Hepatocyte (in vitro differentiated cells): ENCODE data around the gene DLX1. TPM values are rescaled to one million over a fixed set of nuclear protein-coding genes. Genes with fewer than 3 reads are reported as not detected.

Source experiments
- DNase-seq: peaks from one replicate; pipeline ENCODE4 v3.0.0-alpha.2; 2016; ENCODE audit warnings: low spot score
- H2AFZ ChIP-seq: fragments of 200-600 bp; sonication (generic); 2 replicates; pipeline ENCODE4 v1.6.0; 2016; ENCODE audit warnings: antibody characterized with exemption, mild to moderate bottlenecking
- H3K27ac ChIP-seq: fragments of 200-600 bp; sonication (generic); 2 replicates; pipeline ENCODE4 v1.5.1; 2016; ENCODE audit warnings: mild to moderate bottlenecking
- H3K27me3 ChIP-seq: fragments of 200-600 bp; sonication (generic); 2 replicates; pipeline ENCODE4 v1.6.1; 2016
- H3K36me3 ChIP-seq: fragments of 200-600 bp; sonication (generic); replicated peaks from 2 replicates; pipeline ENCODE4 v1.5.1; 2016; ENCODE audit warnings: low read depth; ENCODE audit not compliant: insufficient read depth
- H3K4me1 ChIP-seq: fragments of 200-600 bp; sonication (generic); 2 replicates; pipeline ENCODE4 v1.5.1; 2016; ENCODE audit warnings: mild to moderate bottlenecking, moderate library complexity; ENCODE audit not compliant: insufficient read depth
- H3K4me2 ChIP-seq: fragments of 200-600 bp; sonication (generic); 2 replicates; pipeline ENCODE4 v1.6.0; 2016
- H3K4me3 ChIP-seq: fragments of 200-600 bp; sonication (generic); 2 replicates; pipeline ENCODE4 v1.5.1; 2016; ENCODE audit warnings: mild to moderate bottlenecking
- H3K79me2 ChIP-seq: fragments of 200-600 bp; sonication (generic); 2 replicates; pipeline ENCODE4 v1.6.0; 2017; ENCODE audit warnings: mild to moderate bottlenecking
- H3K9me2 ChIP-seq: fragments of 200-600 bp; sonication (generic); replicated peaks from 2 replicates; pipeline ENCODE4 v1.6.0; 2017; ENCODE audit warnings: mild to moderate bottlenecking; ENCODE audit not compliant: insufficient read depth
- H3K9me3 ChIP-seq: fragments of 200-600 bp; sonication (generic); 2 replicates; pipeline ENCODE4 v1.5.1; 2016; ENCODE audit warnings: low read depth, mild to moderate bottlenecking
- H4K20me1 ChIP-seq: fragments of 200-600 bp; sonication (generic); 2 replicates; pipeline ENCODE4 v1.6.0; 2016; ENCODE audit warnings: mild to moderate bottlenecking; ENCODE audit not compliant: insufficient read depth, poor library complexity, severe bottlenecking
- EZH2 ChIP-seq: fragments of 200-600 bp; sonication (generic); IDR thresholded peaks from 2 replicates; pipeline ENCODE4 v1.6.1; 2016; ENCODE audit warnings: antibody characterized with exemption, mild to moderate bottlenecking, borderline replicate concordance
- EZH2phosphoT487 ChIP-seq: fragments of 200-600 bp; sonication (generic); IDR thresholded peaks from one replicate; pipeline ENCODE4 v1.6.1; 2018; ENCODE audit warnings: antibody characterized with exemption, mild to moderate bottlenecking, low read depth, moderate library complexity; ENCODE audit not compliant: unreplicated experiment, severe bottlenecking
- WGBS: methylation state at CpG from one replicate; pipeline ENCODE4 v1.1.6; 2016; ENCODE audit warnings: low lambda C conversion rate; ENCODE audit errors: missing lambda C conversion rate; 5-methylcytosine and 5-hydroxymethylcytosine counted together
- polyA plus RNA-seq: library from polyadenylated mRNA; unstranded; fragments of >200 nt; fragmentation: Nextera tagmentation; extraction: Ambion mirVana; gene quantifications from 2 replicates; pipeline ENCODE4 v1.2.1, GENCODE V29; 2016
- total RNA-seq: library from RNA; depleted of rRNA; stranded (reverse); fragments of >200 nt; gene quantifications from 2 replicates; pipeline ENCODE4 v1.2.3, GENCODE V29; 2014
- TF ChIP-seq, protein P1 (sequence below): fragments of 200-600 bp; sonication (generic); IDR thresholded peaks from 2 replicates; pipeline ENCODE4 v1.5.1; 2016; ENCODE audit warnings: antibody characterized with exemption, mild to moderate bottlenecking; ENCODE audit not compliant: poor library complexity

The DLX1 gene
- total and polyA plus RNA-seq, 2 experiments from 2014 or later, result not detected

- no peaks in the 10 kb centered on the region for H3K4me1 ChIP-seq
- H2AFZ ChIP-seq, result no peak overlapping the region
- H3K36me3 ChIP-seq, result no peaks in the 10 kb centered on the region
- no peaks in the 10 kb centered on the region for H3K9me2 ChIP-seq
- no peak overlapping the region for H3K27ac ChIP-seq
- no peaks in the 10 kb centered on the region for H3K9me3 ChIP-seq
- no peaks in the 10 kb centered on the region for H3K79me2 ChIP-seq
- TF ChIP-seq EZH2, result no peak
- TF ChIP-seq, protein P1, sequence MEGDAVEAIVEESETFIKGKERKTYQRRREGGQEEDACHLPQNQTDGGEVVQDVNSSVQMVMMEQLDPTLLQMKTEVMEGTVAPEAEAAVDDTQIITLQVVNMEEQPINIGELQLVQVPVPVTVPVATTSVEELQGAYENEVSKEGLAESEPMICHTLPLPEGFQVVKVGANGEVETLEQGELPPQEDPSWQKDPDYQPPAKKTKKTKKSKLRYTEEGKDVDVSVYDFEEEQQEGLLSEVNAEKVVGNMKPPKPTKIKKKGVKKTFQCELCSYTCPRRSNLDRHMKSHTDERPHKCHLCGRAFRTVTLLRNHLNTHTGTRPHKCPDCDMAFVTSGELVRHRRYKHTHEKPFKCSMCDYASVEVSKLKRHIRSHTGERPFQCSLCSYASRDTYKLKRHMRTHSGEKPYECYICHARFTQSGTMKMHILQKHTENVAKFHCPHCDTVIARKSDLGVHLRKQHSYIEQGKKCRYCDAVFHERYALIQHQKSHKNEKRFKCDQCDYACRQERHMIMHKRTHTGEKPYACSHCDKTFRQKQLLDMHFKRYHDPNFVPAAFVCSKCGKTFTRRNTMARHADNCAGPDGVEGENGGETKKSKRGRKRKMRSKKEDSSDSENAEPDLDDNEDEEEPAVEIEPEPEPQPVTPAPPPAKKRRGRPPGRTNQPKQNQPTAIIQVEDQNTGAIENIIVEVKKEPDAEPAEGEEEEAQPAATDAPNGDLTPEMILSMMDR, result no peak
- WGBS, result 69% methylated on average over 3 of the region's 3 CpGs
- H3K4me3 ChIP-seq, result no peak overlapping the region
- H4K20me1 ChIP-seq, result no peaks in the 10 kb centered on the region
- H3K4me2 ChIP-seq, result no peak overlapping the region
- no peaks in the 10 kb centered on the region for H3K27me3 ChIP-seq
- no peak for DNase-seq
These were observed 38.3 kb upstream of the DLX1 start for GRCh38 chr2:172046866-172047565.

DNA sequence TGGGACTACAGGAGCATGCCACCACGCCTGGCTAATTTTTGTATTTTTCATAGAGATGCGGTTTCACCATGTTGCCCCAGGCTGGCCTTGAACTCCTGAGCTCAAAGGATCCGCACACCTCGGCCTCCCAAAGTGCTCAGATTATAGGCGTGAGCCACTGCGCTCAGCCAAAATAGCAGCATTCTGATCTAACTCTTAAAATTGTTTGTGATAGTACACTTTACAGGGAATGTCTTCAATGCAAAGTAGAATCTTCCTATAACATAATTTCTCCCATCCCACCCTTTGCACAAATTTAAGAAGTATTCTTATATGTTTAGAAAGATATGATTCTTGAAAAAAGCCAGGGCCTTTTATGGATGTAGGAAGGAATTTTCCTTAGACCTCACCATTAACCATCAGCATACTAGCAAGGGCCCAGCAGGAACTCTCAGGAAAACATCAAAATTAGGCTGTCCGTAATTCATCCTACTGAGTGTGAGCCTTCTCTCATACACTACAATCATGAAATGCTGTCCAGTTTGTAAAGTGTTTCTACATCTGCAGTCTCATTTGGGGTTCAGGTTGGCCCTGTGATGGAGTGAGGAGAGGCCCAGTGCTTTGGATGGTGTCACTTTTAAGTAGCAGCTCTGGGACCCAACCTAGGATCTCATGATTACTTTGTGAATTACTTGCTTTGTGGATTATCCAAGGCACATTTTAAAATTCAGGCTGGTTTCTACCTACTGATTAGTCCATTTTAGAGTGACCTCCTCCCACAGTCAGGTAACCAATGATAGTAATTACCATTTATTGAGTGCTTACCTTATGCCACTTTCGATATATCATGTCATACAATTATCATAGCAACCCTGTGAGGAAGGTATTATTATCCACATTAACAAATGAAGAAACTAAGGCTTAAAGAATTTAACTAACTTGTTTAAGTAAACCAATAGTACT lies 37.5 kb upstream of the DLX1 start:
- no peak for TF ChIP-seq EZH2phosphoT487
- no peak for TF ChIP-seq EZH2
- TF ChIP-seq, protein P1, result no peak
- 94% methylated on average over 8 of the region's 8 CpGs for WGBS

GRCh38 chr2:172048508-172049503 lies 36.5 kb upstream of the DLX1 start:
- no peaks in the 10 kb centered on the region for H3K27me3 ChIP-seq
- TF ChIP-seq EZH2phosphoT487, result no peak
- TF ChIP-seq, protein P1, result no peak
- TF ChIP-seq EZH2, result no peak
- no peak overlapping the region for H3K27ac ChIP-seq
- H3K4me1 ChIP-seq, result peaks cover 4% of the 10 kb centered on the region
- no peaks in the 10 kb centered on the region for H3K79me2 ChIP-seq
- no peaks in the 10 kb centered on the region for H4K20me1 ChIP-seq
- H3K9me2 ChIP-seq, result no peaks in the 10 kb centered on the region
- H3K4me3 ChIP-seq, result no peak overlapping the region
- no peak overlapping the region for H2AFZ ChIP-seq
- no peak for DNase-seq
- H3K4me2 ChIP-seq, result no peak overlapping the region
- no peaks in the 10 kb centered on the region for H3K9me3 ChIP-seq
- H3K36me3 ChIP-seq, result no peaks in the 10 kb centered on the region
- WGBS, result 92% methylated on average over 6 of the region's 6 CpGs

More for the DNA sequence above, 37.5 kb upstream of the DLX1 start:
- Histone ChIP-seq H3K4me1 (peaks cover 4% of the 10 kb centered on the region), H3K4me2 (no peak overlapping the region), H4K20me1 (no peaks in the 10 kb centered on the region), H3K36me3 (no peaks in the 10 kb centered on the region), H3K79me2 (no peaks in the 10 kb centered on the region), H3K9me3 (no peaks in the 10 kb centered on the region), H3K9me2 (no peaks in the 10 kb centered on the region), H3K27ac (no peak overlapping the region), H3K27me3 (no peaks in the 10 kb centered on the region), H2AFZ (no peak overlapping the region), H3K4me3 (no peak overlapping the region)
- no peak for DNase-seq
